Lung (tissue), 12 donors: Measurements from ENCODE around the gene DFFA. TPM values are rescaled to one million over a fixed set of nuclear protein-coding genes. Genes with fewer than 3 reads are reported as not detected.

Experiments used
- ATAC-seq: fragments of 200-7000 bp; cut with Tn5 transposase; one replicate; pipeline ENCODE4 v1.9.1; 2020; ENCODE audit warnings: moderate number of reproducible peaks; ENCODE audit not compliant: insufficient read depth, low FRiP score
- DNase-seq, 3 donors: peaks; one replicate each; pipeline ENCODE4 v3.0.0-alpha.2; 2013 to 2017
- H3K27ac ChIP-seq, 2 donors: one replicate each; pipeline ENCODE4 v1.5.1; 2013; ENCODE audit warnings: mild to moderate bottlenecking in 2 of 2, moderate library complexity in 2 of 2, control low read depth in 1 of 2, inconsistent platforms in 1 of 2, low read depth in 1 of 2, low read length in 1 of 2
- H3K27me3 ChIP-seq, 3 donors: one replicate each; pipeline ENCODE4 v1.5.1; 2013; ENCODE audit warnings: low read length in 2 of 3; ENCODE audit not compliant: control insufficient read depth in 3 of 3, insufficient read depth in 3 of 3
- H3K36me3 ChIP-seq, 4 donors: one replicate each; pipeline ENCODE4 v1.5.1; 2013; ENCODE audit warnings: low read length in 4 of 4, mild to moderate bottlenecking in 1 of 4, moderate library complexity in 1 of 4; ENCODE audit not compliant: control insufficient read depth in 4 of 4, insufficient read depth in 4 of 4
- H3K4me1 ChIP-seq, 5 donors: one replicate each; pipeline ENCODE4 v1.5.1; 2013; ENCODE audit warnings: low read length in 5 of 5, mild to moderate bottlenecking in 2 of 5, moderate library complexity in 1 of 5; ENCODE audit not compliant: control insufficient read depth in 5 of 5, insufficient read depth in 5 of 5
- H3K4me3 ChIP-seq: one replicate; pipeline ENCODE4 v1.5.1; 2013; ENCODE audit warnings: mild to moderate bottlenecking, control low read depth, moderate library complexity
- H3K9ac ChIP-seq, 2 donors: one replicate each; pipeline ENCODE4 v1.5.1; 2013; ENCODE audit warnings: low read length in 2 of 2, control low read depth in 1 of 2; ENCODE audit not compliant: insufficient read depth in 1 of 2
- H3K9me3 ChIP-seq, 4 donors: one replicate each; pipeline ENCODE4 v1.5.1; 2013; ENCODE audit warnings: low read length in 3 of 4, mild to moderate bottlenecking in 1 of 4, moderate library complexity in 1 of 4; ENCODE audit not compliant: control insufficient read depth in 4 of 4, insufficient read depth in 3 of 4
- WGBS, 2 donors: extraction: QIAGEN DNeasy Blood & Tissue Kit; methylation state at CpG; one replicate each; pipeline ENCODE4 v1.1.7; 2013; 5-methylcytosine and 5-hydroxymethylcytosine counted together
- polyA plus RNA-seq, 2 donors: library from polyadenylated mRNA; stranded (reverse); fragments of 200-250 nt; gene quantifications; one replicate each; pipeline ENCODE4 v1.2.1, GENCODE V29; 2013
- total RNA-seq, 2 donors: library from RNA; depleted of rRNA in 1 of 2; stranded (reverse); fragments of >200 nt in 1 of 2; gene quantifications; one replicate each; pipeline ENCODE4 v1.2.1, GENCODE V29; 2014 to 2021
- TF ChIP-seq, protein P1 (sequence below): IDR thresholded peaks from 2 replicates; pipeline ENCODE4 v1.5.1; 2012; ENCODE audit warnings: mild to moderate bottlenecking; ENCODE audit errors: control extremely low read depth, extremely low read depth
- donor health status: control.
- donor health status: control.
- donor health status: Bipolar disorder and iron deficiency.
- donor health status: healthy.
- donor health status: DM: yes; HTN: yes; CAD: no.

DFFA gene
- total and polyA plus RNA-seq, 4 donors: 13.8 to 37.4 (median 27.1) TPM

DNA sequence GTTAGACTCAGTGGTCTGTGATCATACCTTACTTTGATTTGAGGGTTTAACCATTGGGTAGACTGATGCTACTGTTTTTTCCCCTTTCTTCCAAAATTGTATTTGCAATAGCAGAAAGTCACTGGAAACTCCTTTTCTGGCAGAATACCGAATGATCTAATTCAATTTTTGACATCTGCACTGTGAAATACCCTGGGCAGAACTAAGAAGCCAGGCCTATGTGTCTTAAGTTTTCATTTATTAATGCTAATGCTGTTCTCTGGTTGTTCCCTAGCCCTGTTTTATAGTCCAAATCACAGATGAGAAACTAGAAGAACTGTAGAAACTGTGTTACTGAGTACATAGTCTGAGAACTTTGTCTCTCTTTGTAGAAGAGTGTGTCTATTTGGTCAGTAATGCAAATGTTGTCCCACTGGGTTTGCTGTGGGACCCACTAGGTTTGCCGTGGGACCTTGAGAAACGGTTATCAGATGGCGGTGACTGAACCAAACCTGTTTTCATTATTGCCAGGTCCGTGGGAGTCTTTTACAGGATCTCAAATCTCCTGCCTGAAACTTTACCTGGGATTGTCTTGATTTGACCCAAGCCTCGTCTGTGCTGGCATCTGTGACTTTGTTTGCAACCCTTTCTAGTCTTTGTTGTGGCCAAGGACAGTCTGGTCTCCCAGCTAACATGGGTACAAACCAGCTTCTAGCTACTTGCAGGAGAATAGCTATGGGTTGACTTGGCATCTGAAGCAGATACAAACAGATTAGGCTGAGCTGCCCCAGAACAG, 43.8 kb upstream of the DFFA start:
- Histone ChIP-seq H3K27me3 (no peaks in the 10 kb centered on the region), H3K36me3 (peaks cover 0 to 2% (median 0%) of the 10 kb centered on the region in 4 donors), H3K4me1 (peaks cover 0 to 21% (median 12%) of the 10 kb centered on the region in 5 donors), H3K27ac (peak overlapping the region in 1 of 2 donors; percentile 61), H3K9ac (no peak overlapping the region), H3K9me3 (no peaks in the 10 kb centered on the region), H3K4me3 (no peak overlapping the region)
- no peak for ATAC-seq
- 78 to 87% methylated on average over 6 of the region's 6 CpGs for WGBS, 2 donors
- TF ChIP-seq, protein P1, sequence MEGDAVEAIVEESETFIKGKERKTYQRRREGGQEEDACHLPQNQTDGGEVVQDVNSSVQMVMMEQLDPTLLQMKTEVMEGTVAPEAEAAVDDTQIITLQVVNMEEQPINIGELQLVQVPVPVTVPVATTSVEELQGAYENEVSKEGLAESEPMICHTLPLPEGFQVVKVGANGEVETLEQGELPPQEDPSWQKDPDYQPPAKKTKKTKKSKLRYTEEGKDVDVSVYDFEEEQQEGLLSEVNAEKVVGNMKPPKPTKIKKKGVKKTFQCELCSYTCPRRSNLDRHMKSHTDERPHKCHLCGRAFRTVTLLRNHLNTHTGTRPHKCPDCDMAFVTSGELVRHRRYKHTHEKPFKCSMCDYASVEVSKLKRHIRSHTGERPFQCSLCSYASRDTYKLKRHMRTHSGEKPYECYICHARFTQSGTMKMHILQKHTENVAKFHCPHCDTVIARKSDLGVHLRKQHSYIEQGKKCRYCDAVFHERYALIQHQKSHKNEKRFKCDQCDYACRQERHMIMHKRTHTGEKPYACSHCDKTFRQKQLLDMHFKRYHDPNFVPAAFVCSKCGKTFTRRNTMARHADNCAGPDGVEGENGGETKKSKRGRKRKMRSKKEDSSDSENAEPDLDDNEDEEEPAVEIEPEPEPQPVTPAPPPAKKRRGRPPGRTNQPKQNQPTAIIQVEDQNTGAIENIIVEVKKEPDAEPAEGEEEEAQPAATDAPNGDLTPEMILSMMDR: no peak
- no peak for DNase-seq

GRCh38 chr1:10515301-10515975, 43.1 kb upstream of the DFFA start:
- no peak for ATAC-seq
- peaks cover 4 to 21% (median 14%) of the 10 kb centered on the region in 5 donors for H3K4me1 ChIP-seq

DNA sequence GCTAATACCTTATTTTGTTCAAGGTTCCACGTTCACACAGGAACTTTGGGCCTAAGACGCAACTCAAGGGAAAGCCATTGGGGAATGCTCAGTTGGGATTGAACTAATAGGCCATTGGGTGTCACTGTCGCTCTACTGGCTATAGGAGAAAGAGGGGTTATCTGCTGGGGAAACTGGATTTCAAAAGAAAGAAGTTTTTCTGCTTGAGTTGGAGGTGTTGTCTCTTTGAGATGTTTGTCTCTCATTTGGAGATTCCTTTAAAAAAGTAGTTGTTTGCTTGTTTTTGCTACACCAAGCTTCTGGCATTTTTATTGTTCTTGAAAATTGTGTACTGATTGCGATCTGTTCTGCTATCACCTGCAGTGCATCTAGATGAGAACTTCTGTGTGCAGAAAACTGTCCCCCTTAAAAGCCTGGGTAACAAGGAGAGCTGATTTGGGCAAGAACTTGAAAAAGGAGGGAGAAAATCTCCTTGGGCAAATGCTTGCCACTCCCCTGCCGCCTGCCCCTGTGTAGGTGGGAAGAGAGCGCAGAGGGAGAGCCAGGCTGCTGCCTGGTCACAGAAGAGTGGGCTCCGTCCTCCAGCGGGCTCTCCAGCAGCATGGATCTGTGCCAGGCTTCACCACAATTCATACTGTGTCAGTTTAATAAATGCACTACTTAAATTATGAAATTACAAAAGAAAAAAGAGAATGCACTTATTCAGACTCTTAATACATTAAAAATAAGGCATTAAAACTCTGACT, 42.3 kb upstream of the DFFA start:
- no peaks in the 10 kb centered on the region for H3K27me3 ChIP-seq
- no peaks in the 10 kb centered on the region for H3K9me3 ChIP-seq
- DNase-seq (peak; percentile 47 to 81 (median 69)), ATAC-seq (no peak)
- H3K9ac ChIP-seq: no peak overlapping the region
- H3K27ac ChIP-seq: peak overlapping the region in 1 of 2 donors; percentile 32
- peaks cover 8 to 22% (median 20%) of the 10 kb centered on the region in 5 donors for H3K4me1 ChIP-seq
- H3K4me3 ChIP-seq: no peak overlapping the region
- no peaks in the 10 kb centered on the region for H3K36me3 ChIP-seq
- TF ChIP-seq, protein P1: peak; percentile 57
- WGBS, 2 donors: 60 to 66% methylated on average over 8 of the region's 8 CpGs

More at GRCh38 chr1:10515301-10515975, 43.1 kb upstream of the DFFA start:
- H3K27me3 ChIP-seq: no peaks in the 10 kb centered on the region
- H3K9me3 ChIP-seq: no peaks in the 10 kb centered on the region
- H3K27ac ChIP-seq: peak overlapping the region in 1 of 2 donors; percentile 57
- H3K4me3 ChIP-seq: no peak overlapping the region
- TF ChIP-seq, protein P1: no peak
- H3K36me3 ChIP-seq: peaks cover 0 to 2% (median 0%) of the 10 kb centered on the region in 4 donors
- 46 to 47% methylated on average over 10 of the region's 10 CpGs for WGBS, 2 donors
- DNase-seq: no peak
- H3K9ac ChIP-seq: no peak overlapping the region
